T-cell (primary cell): ENCODE measurements around the gene CDKL1. TPM values are rescaled to one million over a fixed set of nuclear protein-coding genes. Genes with fewer than 3 reads are reported as not detected.
A peak's percentile ranks its signal among the peaks of the same experiment; 100 is the strongest.

Experiments used
- ATAC-seq, 4 experiments: fragments of 200-7000 bp in 3 of 4; fragments of 150-1000 bp in 1 of 4; cut with Tn5 transposase; replicated peaks in 1 of 4; 1 replicate in 3 of 4; 2 replicates in 1 of 4; pipeline ENCODE4 v1.10.0; 2021; ENCODE audit warnings: moderate library complexity in 3 of 4, mild to moderate bottlenecking in 2 of 4, moderate number of reproducible peaks in 1 of 4
- CTCF ChIA-PET, 2 donors: fragments of 300-600 bp; sonication (Branson Sonifier 250); formaldehyde crosslinking; loops; one replicate each; lab custom pipeline; 2022; ENCODE audit warnings: antibody characterized with exemption in 2 of 2; lab: Charles Lee
- POLR2A ChIA-PET, 2 donors: fragments of 300-600 bp; sonication (Branson Sonifier 250); formaldehyde crosslinking; loops; one replicate each; lab custom pipeline; 2022; ENCODE audit warnings: antibody characterized with exemption in 2 of 2; lab: Charles Lee
- DNase-seq, 35 experiments: peaks; one replicate each; pipeline versions ENCODE4 v3.0.0 to v3.0.0-alpha.2; 2013 to 2023
- H3K27ac ChIP-seq: one replicate; pipeline ENCODE4 v1.5.1; 2013; ENCODE audit warnings: low read length
- H3K27me3 ChIP-seq, 2 experiments: replicated peaks in 1 of 2; 1 replicate in 1 of 2; 2 replicates in 1 of 2; pipeline versions ENCODE4 v1.6.1 to v1.7.0; 2013; ENCODE audit warnings: low read length in 1 of 2, mixed read lengths in 1 of 2; ENCODE audit not compliant: control insufficient read depth in 2 of 2, insufficient read depth in 2 of 2; ENCODE audit errors: extremely low read depth in 1 of 2
- H3K36me3 ChIP-seq, 2 donors: 1 replicate in 1 of 2; 2 replicates in 1 of 2; pipeline versions ENCODE4 v1.6.1 to v1.7.0; 2013; ENCODE audit warnings: low read length in 1 of 2; ENCODE audit not compliant: control insufficient read depth in 2 of 2, insufficient read depth in 1 of 2; ENCODE audit errors: extremely low read depth in 1 of 2
- H3K4me1 ChIP-seq, 2 experiments: 1 replicate in 1 of 2; 2 replicates in 1 of 2; pipeline versions ENCODE4 v1.6.1 to v1.7.0; 2013; ENCODE audit warnings: low read length in 2 of 2, mixed read lengths in 1 of 2; ENCODE audit not compliant: insufficient read depth in 2 of 2, control insufficient read depth in 1 of 2; ENCODE audit errors: extremely low read depth in 1 of 2
- H3K4me3 ChIP-seq, 2 donors: 1 replicate in 1 of 2; 2 replicates in 1 of 2; pipeline versions ENCODE4 v1.5.1 to v1.7.0; 2013; ENCODE audit warnings: mild to moderate bottlenecking in 2 of 2, low read length in 1 of 2, moderate library complexity in 1 of 2; ENCODE audit not compliant: control insufficient read depth in 1 of 2; ENCODE audit errors: extremely low read depth in 1 of 2
- H3K9me3 ChIP-seq: 2 replicates; pipeline ENCODE4 v1.7.0; 2013
- H3K27ac Mint-ChIP-seq, 2 donors: one replicate each; pipeline ENCODE4 v1.8.0; 2020 to 2021; ENCODE audit warnings: mild to moderate bottlenecking in 2 of 2, mixed read lengths in 2 of 2
- H3K27me3 Mint-ChIP-seq, 2 donors: one replicate each; pipeline ENCODE4 v1.8.0; 2021 to 2022; ENCODE audit warnings: mixed read lengths in 2 of 2
- H3K36me3 Mint-ChIP-seq: one replicate; pipeline ENCODE4 v1.8.0; 2021; ENCODE audit warnings: mixed read lengths
- H3K4me1 Mint-ChIP-seq, 3 donors: one replicate each; pipeline ENCODE4 v1.8.0; 2020 to 2022; ENCODE audit warnings: mixed read lengths in 3 of 3, mild to moderate bottlenecking in 1 of 3
- H3K4me3 Mint-ChIP-seq, 3 donors: one replicate each; pipeline ENCODE4 v1.8.0; 2020 to 2022; ENCODE audit warnings: mild to moderate bottlenecking in 3 of 3, mixed read lengths in 3 of 3, moderate library complexity in 3 of 3
- H3K9me3 Mint-ChIP-seq, 3 donors: one replicate each; pipeline ENCODE4 v1.8.0; 2020 to 2022; ENCODE audit warnings: mixed read lengths in 3 of 3
- WGBS: methylation state at CpG from one replicate; pipeline ENCODE4 v1.1.5; 2013; ENCODE audit warnings: missing lambda C conversion rate; ENCODE audit not compliant: insufficient coverage; 5-methylcytosine and 5-hydroxymethylcytosine counted together
- total RNA-seq, 35 experiments: library from RNA in 6 of 35; stranded (reverse) in 6 of 35; fragments of 120-200 nt in 1 of 35; gene quantifications; one replicate each; pipeline versions ENCODE4 v1.2.1 to v1.2.4 and lab custom pipeline; 2013 to 2026

CDKL1 gene
- total RNA-seq, 5 donors from 2014 or later (not counting 1 experiment from before 2014, with no cell fraction given) = 4.6 to 7.7 (median 5.8) TPM

- H3K27ac ChIP-seq = no peak overlapping the region
- no peaks in the 10 kb centered on the region for H3K27me3 ChIP-seq
- no peaks in the 10 kb centered on the region for H3K4me1 ChIP-seq
- Mint-ChIP-seq H3K4me1 (peaks cover 3 to 11% (median 7%) of the 10 kb centered on the region in 3 donors), H3K9me3 (peaks cover 0 to 10% (median 4%) of the 10 kb centered on the region in 3 donors), H3K27me3 (no peaks in the 10 kb centered on the region), H3K4me3 (no peak overlapping the region), H3K27ac (no peak overlapping the region), H3K36me3 (no peaks in the 10 kb centered on the region)
- DNase-seq (no peak), ATAC-seq (no peak)
- no CpG with 5 or more reads among the region's 1 CpG for WGBS
- H3K4me3 ChIP-seq = no peak overlapping the region
- CTCF ChIA-PET = interaction anchor here in 1 of 2 donors (0.7 kb wide), 1 partner anchor 425 kb away, joined by 3 read pairs; no protein-coding TSS in a partner anchor
- POLR2A ChIA-PET = no interaction called here
- no peaks in the 10 kb centered on the region for H3K9me3 ChIP-seq
- no peaks in the 10 kb centered on the region for H3K36me3 ChIP-seq
These were observed 6.3 kb upstream of the CDKL1 start for GRCh38 chr14:50402965-50403364.

GRCh38 chr14:50400461-50400860, 3.8 kb upstream of the CDKL1 start:
- Histone ChIP-seq H3K27me3 (no peaks in the 10 kb centered on the region), H3K27ac (no peak overlapping the region), H3K9me3 (no peaks in the 10 kb centered on the region), H3K4me3 (no peak overlapping the region), H3K36me3 (no peaks in the 10 kb centered on the region), H3K4me1 (peaks cover 0 to 14% of the 10 kb centered on the region in 2 experiments)
- peaks cover 6 to 19% (median 14%) of the 10 kb centered on the region in 3 donors for H3K4me1 Mint-ChIP-seq
- H3K27ac Mint-ChIP-seq = no peak overlapping the region
- ChIA-PET POLR2A (no interaction called here), CTCF (no interaction called here)
- ATAC-seq = no peak
- no peaks in the 10 kb centered on the region for H3K27me3 Mint-ChIP-seq
- H3K36me3 Mint-ChIP-seq = no peaks in the 10 kb centered on the region
- peaks cover 0 to under 1% (median 0%) of the 10 kb centered on the region in 3 donors for H3K9me3 Mint-ChIP-seq
- H3K4me3 Mint-ChIP-seq = no peak overlapping the region
- 100% methylated on average over 1 of the region's 2 CpGs for WGBS
- DNase-seq = no peak

GRCh38 chr14:50399251-50400032, 2.8 kb upstream of the CDKL1 start:
- WGBS = 94% methylated on average over 2 of the region's 6 CpGs
- DNase-seq (no peak), ATAC-seq (no peak)
- no peaks in the 10 kb centered on the region for H3K9me3 ChIP-seq
- Mint-ChIP-seq H3K4me3 (no peak overlapping the region), H3K27ac (no peak overlapping the region), H3K36me3 (no peaks in the 10 kb centered on the region), H3K4me1 (peaks cover 6 to 19% (median 14%) of the 10 kb centered on the region in 3 donors), H3K27me3 (no peaks in the 10 kb centered on the region), H3K9me3 (no peaks in the 10 kb centered on the region)
- ChIA-PET POLR2A (no interaction called here), CTCF (no interaction called here)
- no peak overlapping the region for H3K27ac ChIP-seq
- H3K27me3 ChIP-seq = no peaks in the 10 kb centered on the region
- peaks cover 0 to 14% of the 10 kb centered on the region in 2 experiments for H3K4me1 ChIP-seq
- H3K36me3 ChIP-seq = no peaks in the 10 kb centered on the region
- H3K4me3 ChIP-seq = no peak overlapping the region

- H3K27ac Mint-ChIP-seq = no peak overlapping the region
- no peak overlapping the region for H3K27ac ChIP-seq
- no peaks in the 10 kb centered on the region for H3K9me3 ChIP-seq
- H3K9me3 Mint-ChIP-seq = no peaks in the 10 kb centered on the region
- H3K27me3 Mint-ChIP-seq = no peaks in the 10 kb centered on the region
- no peaks in the 10 kb centered on the region for H3K27me3 ChIP-seq
- H3K36me3 Mint-ChIP-seq = no peaks in the 10 kb centered on the region
- H3K36me3 ChIP-seq = no peaks in the 10 kb centered on the region
- H3K4me3 ChIP-seq = no peak overlapping the region
- CTCF ChIA-PET = interaction anchor here in 1 of 2 donors (0.6 kb wide), 1 partner anchor 87 kb away, joined by 8 read pairs; no protein-coding TSS in a partner anchor
- peak overlapping the region in 2 of 3 donors; percentile 31 to 83 for H3K4me3 Mint-ChIP-seq
- POLR2A ChIA-PET = interaction anchor here in 1 of 2 donors (0.5 kb wide), 1 partner anchor 167 kb away, joined by 7 read pairs; no protein-coding TSS in a partner anchor
- no peak for ATAC-seq
- H3K4me1 Mint-ChIP-seq = peaks cover 6 to 19% (median 14%) of the 10 kb centered on the region in 3 donors
- WGBS = no CpG with 5 or more reads among the region's 2 CpGs
- H3K4me1 ChIP-seq = peaks cover 0 to 14% of the 10 kb centered on the region in 2 experiments
- DNase-seq = no peak
These were observed 1.5 kb upstream of the CDKL1 start for GRCh38 chr14:50398189-50398580.

GRCh38 chr14:50397390-50398188, 908 bp upstream of the CDKL1 start:
- 84% methylated on average over 6 of the region's 9 CpGs for WGBS
- H3K27ac ChIP-seq = no peak overlapping the region
- Mint-ChIP-seq H3K36me3 (no peaks in the 10 kb centered on the region), H3K4me1 (peaks cover 6 to 19% (median 14%) of the 10 kb centered on the region in 3 donors), H3K4me3 (peak overlapping the region; percentile 72 to 88 (median 83)), H3K9me3 (no peaks in the 10 kb centered on the region), H3K27me3 (no peaks in the 10 kb centered on the region), H3K27ac (no peak overlapping the region)
- DNase-seq (peak in 1 of 35 experiments; percentile 3), ATAC-seq (no peak)
- H3K27me3 ChIP-seq = no peaks in the 10 kb centered on the region
- H3K9me3 ChIP-seq = no peaks in the 10 kb centered on the region
- ChIA-PET POLR2A (interaction anchor here in 1 of 2 donors (0.6 to 0.7 kb wide), 2 partner anchors 33 to 196 kb away, joined by 3 read pairs; no protein-coding TSS in a partner anchor), CTCF (interaction anchor here in 1 of 2 donors (1.3 kb wide), 1 partner anchor 77 kb away, joined by 7 read pairs; no protein-coding TSS in a partner anchor)
- H3K4me3 ChIP-seq = peak overlapping the region; percentile 50 to 84
- peaks cover 0 to 14% of the 10 kb centered on the region in 2 experiments for H3K4me1 ChIP-seq
- no peaks in the 10 kb centered on the region for H3K36me3 ChIP-seq

GRCh38 chr14:50395448-50395847, 1.2 kb downstream of the CDKL1 start:
- Mint-ChIP-seq H3K4me1 (peaks cover 6 to 19% (median 14%) of the 10 kb centered on the region in 3 donors), H3K27me3 (no peaks in the 10 kb centered on the region), H3K27ac (no peak overlapping the region), H3K36me3 (no peaks in the 10 kb centered on the region), H3K4me3 (peak overlapping the region; percentile 42 to 83 (median 79)), H3K9me3 (no peaks in the 10 kb centered on the region)
- Histone ChIP-seq H3K4me3 (peak overlapping the region in 1 of 2 donors; percentile 23), H3K4me1 (peaks cover 0 to 14% of the 10 kb centered on the region in 2 experiments), H3K9me3 (no peaks in the 10 kb centered on the region), H3K36me3 (no peaks in the 10 kb centered on the region), H3K27me3 (no peaks in the 10 kb centered on the region), H3K27ac (no peak overlapping the region)
- WGBS = 96% methylated on average over 5 of the region's 5 CpGs
- ChIA-PET CTCF (interaction anchor here in 1 of 2 donors (0.7 kb wide), 1 partner anchor 49 kb away, joined by 4 read pairs; no protein-coding TSS in a partner anchor), POLR2A (interaction anchor here in 1 of 2 donors (0.6 kb wide), 1 partner anchor 25 kb away, joined by 3 read pairs; no protein-coding TSS in a partner anchor)
- DNase-seq = no peak
- no peak for ATAC-seq
